ENCODE measurements around the gene RERE.

Gene RERE

GRCh38 chr1:8339203-8339600, 478.2 kb downstream of the RERE start:
- H3K4me3 ChIP-seq (ENCODE audit: low read depth, low read length), result no peak overlapping the region
- no peak for DNase-seq (ENCODE audit: low read depth)
- TF ChIP-seq CTCF (IDR thresholded peaks at IDR 0.05; ENCODE audit: insufficient read depth, low read depth, low read length, missing control alignments), result no peak

GRCh38 chr1:8338526-8339202, 478.8 kb downstream of the RERE start:
- no peak for DNase-seq (ENCODE audit: low read depth)
- TF ChIP-seq CTCF (IDR thresholded peaks at IDR 0.05; ENCODE audit: insufficient read depth, low read depth, low read length, missing control alignments), result no peak
- no peak overlapping the region for H3K4me3 ChIP-seq (ENCODE audit: low read depth, low read length)

- no peak for TF ChIP-seq CTCF (IDR thresholded peaks at IDR 0.05; ENCODE audit: insufficient read depth, low read depth, low read length, missing control alignments)
- DNase-seq (ENCODE audit: low read depth), result no peak
- H3K4me3 ChIP-seq (ENCODE audit: low read depth, low read length), result no peak overlapping the region
Measured at GRCh38 chr1:8337776-8338525, 479.5 kb downstream of the RERE start.

- TF ChIP-seq CTCF (IDR thresholded peaks at IDR 0.05; ENCODE audit: insufficient read depth, low read depth, low read length, missing control alignments), result no peak
- H3K4me3 ChIP-seq (ENCODE audit: low read depth, low read length), result no peak overlapping the region
- no peak for DNase-seq (ENCODE audit: low read depth)
Measured at GRCh38 chr1:8335246-8335645, 482.2 kb downstream of the RERE start.

GRCh38 chr1:8334106-8334851, 483.2 kb downstream of the RERE start:
- DNase-seq (ENCODE audit: low read depth), result no peak
- no peak overlapping the region for H3K4me3 ChIP-seq (ENCODE audit: low read depth, low read length)
- no peak for TF ChIP-seq CTCF (IDR thresholded peaks at IDR 0.05; ENCODE audit: insufficient read depth, low read depth, low read length, missing control alignments)

GRCh38 chr1:8333246-8333987, 484.0 kb downstream of the RERE start:
- TF ChIP-seq CTCF (IDR thresholded peaks at IDR 0.05; ENCODE audit: insufficient read depth, low read depth, low read length, missing control alignments), result no peak
- DNase-seq (ENCODE audit: low read depth), result no peak
- H3K4me3 ChIP-seq (ENCODE audit: low read depth, low read length), result no peak overlapping the region
